OCI-LY1 (cell line): ENCODE data around the gene IFT57.

Experiments
- H2AFZ ChIP-seq: fragments of 200-600 bp; sonication (generic), shearing (Covaris generic); 2 replicates; pipeline ENCODE4 v1.6.0; 2014; ENCODE audit warnings: antibody characterized with exemption, mild to moderate bottlenecking, low read length
- H3F3A ChIP-seq: fragments of 200-600 bp; sonication (generic), shearing (Covaris generic); 2 replicates; pipeline ENCODE4 v1.6.0; 2014; ENCODE audit warnings: mild to moderate bottlenecking, antibody characterized with exemption, low read length, moderate library complexity; ENCODE audit not compliant: insufficient read depth
- H3K27ac ChIP-seq: fragments of 200-600 bp; sonication (generic); 2 replicates; pipeline ENCODE4 v1.5.1; 2014; ENCODE audit warnings: low read length, mixed run types, mild to moderate bottlenecking, low read depth; ENCODE audit not compliant: poor library complexity, severe bottlenecking
- H3K27me3 ChIP-seq: fragments of 200-600 bp; sonication (generic); 2 replicates; pipeline ENCODE4 v1.6.0; 2014; ENCODE audit warnings: antibody characterized with exemption, mild to moderate bottlenecking, low read length, moderate library complexity; ENCODE audit not compliant: insufficient read depth
- H3K36me3 ChIP-seq: fragments of 200-600 bp; sonication (generic); 2 replicates; pipeline ENCODE4 v1.6.1; 2014; ENCODE audit warnings: mild to moderate bottlenecking, antibody characterized with exemption, low read length, moderate library complexity, mixed read lengths; ENCODE audit not compliant: insufficient read depth
- H3K4me1 ChIP-seq: fragments of 200-600 bp; sonication (generic); 2 replicates; pipeline ENCODE4 v1.5.1; 2014; ENCODE audit warnings: mild to moderate bottlenecking, low read length, moderate library complexity; ENCODE audit not compliant: insufficient read depth, severe bottlenecking
- H3K4me2 ChIP-seq: fragments of 200-600 bp; sonication (generic), shearing (Covaris generic); 2 replicates; pipeline ENCODE4 v1.6.1; 2014; ENCODE audit warnings: low read length
- H3K4me3 ChIP-seq: fragments of 200-600 bp; sonication (generic); 2 replicates; pipeline ENCODE4 v1.5.1; 2014; ENCODE audit warnings: low read length, low read depth, mild to moderate bottlenecking, mixed read lengths; ENCODE audit not compliant: poor library complexity, severe bottlenecking
- H3K79me2 ChIP-seq: fragments of 200-600 bp; shearing (Covaris generic); 2 replicates; pipeline ENCODE4 v1.6.1; 2016; ENCODE audit warnings: mixed run types, low read length, mixed read lengths; ENCODE audit not compliant: insufficient read depth
- H3K9ac ChIP-seq: fragments of 200-600 bp; sonication (generic), shearing (Covaris generic); 2 replicates; pipeline ENCODE4 v1.6.1; 2014; ENCODE audit warnings: mild to moderate bottlenecking, low read length, mixed read lengths
- H3K9me2 ChIP-seq: fragments of 200-600 bp; sonication (generic), shearing (Covaris generic); 2 replicates; pipeline ENCODE4 v1.6.1; 2014; ENCODE audit warnings: low read depth, mild to moderate bottlenecking, low read length, mixed read lengths
- H3K9me3 ChIP-seq: fragments of 200-600 bp; shearing (Covaris generic); 2 replicates; pipeline ENCODE4 v1.6.1; 2014; ENCODE audit warnings: low read length, mixed read lengths
- H4K20me1 ChIP-seq: fragments of 200-600 bp; sonication (generic), shearing (Covaris generic); 2 replicates; pipeline ENCODE4 v1.6.0; 2016; ENCODE audit warnings: mild to moderate bottlenecking, low read length; ENCODE audit not compliant: insufficient read depth
- CTCF ChIP-seq: fragments of 200-600 bp; sonication (generic), shearing (Covaris generic); IDR thresholded peaks from 2 replicates; pipeline ENCODE4 v1.5.1; 2017; ENCODE audit warnings: mild to moderate bottlenecking, antibody characterized with exemption, low read length, moderate library complexity, mixed read lengths
- EZH2 ChIP-seq: fragments of 200-600 bp; sonication (generic), shearing (Covaris generic); IDR thresholded peaks from 2 replicates; pipeline ENCODE4 v1.8.0; 2017; ENCODE audit warnings: borderline replicate concordance, mixed run types, mild to moderate bottlenecking, antibody characterized with exemption, low read length, moderate library complexity, mixed read lengths

The IFT57 gene

GRCh38 chr3:108171106-108171505, 51.1 kb downstream of the IFT57 start:
- Histone ChIP-seq H4K20me1 (no peaks in the 10 kb centered on the region), H3K9me2 (no peaks in the 10 kb centered on the region), H3K79me2 (no peaks in the 10 kb centered on the region), H3K4me2 (no peak overlapping the region), H3K4me3 (no peak overlapping the region), H3K9me3 (no peaks in the 10 kb centered on the region), H3K9ac (no peak overlapping the region), H3K27me3 (no peaks in the 10 kb centered on the region), H3K36me3 (peaks cover 8% of the 10 kb centered on the region; the same call in 1 of the 2 replicates), H3K4me1 (no peaks in the 10 kb centered on the region), H3F3A (no peaks in the 10 kb centered on the region), H3K27ac (no peak overlapping the region), H2AFZ (no peak overlapping the region)
- TF ChIP-seq EZH2 (no peak), CTCF (no peak)

DNA sequence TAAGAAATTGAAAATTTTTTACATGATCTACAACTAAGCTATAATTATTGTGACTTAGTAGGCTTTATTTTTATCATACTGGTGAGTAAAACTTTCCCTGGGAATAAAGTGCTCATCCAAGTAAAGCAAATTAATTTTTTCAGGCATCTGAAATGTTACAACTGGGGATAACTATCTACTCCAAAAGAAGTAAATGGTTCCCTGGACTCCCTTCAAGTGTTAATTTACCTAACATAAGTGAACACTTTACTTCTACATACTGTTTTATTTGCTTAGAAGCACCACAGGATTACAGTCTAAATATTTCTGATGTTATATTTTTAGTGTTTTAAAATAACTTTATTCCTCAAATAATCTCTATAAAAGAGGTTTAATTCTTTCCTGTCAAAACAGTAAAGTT, 57.8 kb downstream of the IFT57 start:
- Histone ChIP-seq H3K36me3 (peaks cover 30% of the 10 kb centered on the region; the same call in 1 of the 2 replicates), H3K27me3 (no peaks in the 10 kb centered on the region), H2AFZ (no peak overlapping the region), H3K9me3 (no peaks in the 10 kb centered on the region), H3K4me2 (no peak overlapping the region), H3F3A (no peaks in the 10 kb centered on the region), H3K9me2 (no peaks in the 10 kb centered on the region), H3K4me3 (no peak overlapping the region), H3K27ac (no peak overlapping the region), H3K4me1 (no peaks in the 10 kb centered on the region), H4K20me1 (no peaks in the 10 kb centered on the region), H3K79me2 (no peaks in the 10 kb centered on the region), H3K9ac (no peak overlapping the region)
- TF ChIP-seq EZH2 = no peak
- TF ChIP-seq CTCF = no peak

DNA sequence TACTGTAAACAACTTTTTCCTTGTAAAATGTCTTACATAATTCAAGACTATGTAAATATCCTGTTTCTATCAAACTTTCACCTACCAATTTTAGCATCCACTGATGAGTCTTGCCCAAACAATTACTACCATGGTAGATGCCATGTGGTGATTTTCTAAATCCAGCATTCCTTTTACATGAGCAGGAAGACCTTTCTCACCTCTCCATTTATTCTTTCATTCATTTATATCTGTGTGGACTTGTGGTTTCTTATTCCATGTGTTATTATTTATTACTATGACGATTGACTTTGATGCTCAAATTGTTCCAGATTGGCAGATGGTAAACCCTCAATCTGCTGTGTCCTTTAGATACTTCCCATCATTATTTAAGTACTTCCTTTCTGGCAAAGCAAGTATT, 62.4 kb downstream of the IFT57 start:
- Histone ChIP-seq H3K36me3 (peaks cover 17% of the 10 kb centered on the region; the same call in 1 of the 2 replicates), H3K79me2 (no peaks in the 10 kb centered on the region), H3K9ac (no peak overlapping the region), H3K27ac (no peak overlapping the region), H3K4me2 (no peak overlapping the region), H3K9me3 (no peaks in the 10 kb centered on the region), H3F3A (no peaks in the 10 kb centered on the region), H3K4me3 (no peak overlapping the region), H3K4me1 (no peaks in the 10 kb centered on the region), H2AFZ (no peak overlapping the region), H3K27me3 (no peaks in the 10 kb centered on the region), H3K9me2 (no peaks in the 10 kb centered on the region), H4K20me1 (no peaks in the 10 kb centered on the region)
- no peak for TF ChIP-seq EZH2
- TF ChIP-seq CTCF = no peak
